Adipocyte (in vitro differentiated cells): Measurements from ENCODE around the gene DHX35.

Experiments used
- DNase-seq: peaks from one replicate; pipeline ENCODE4 v3.0.0-alpha.2; 2015; ENCODE audit warnings: low read depth
- H3K27me3 ChIP-seq: replicated peaks from 2 replicates; pipeline ENCODE4 v1.7.0; 2013; ENCODE audit warnings: mild to moderate bottlenecking, low read length, moderate library complexity; ENCODE audit not compliant: control insufficient read depth, insufficient read depth
- H3K36me3 ChIP-seq: 2 replicates; pipeline ENCODE4 v1.7.0; 2013; ENCODE audit warnings: low read length, mild to moderate bottlenecking, moderate library complexity; ENCODE audit not compliant: control insufficient read depth, insufficient read depth, severe bottlenecking
- H3K4me1 ChIP-seq: 2 replicates; pipeline ENCODE4 v1.7.0; 2013; ENCODE audit warnings: mild to moderate bottlenecking, low read length, moderate library complexity; ENCODE audit not compliant: control insufficient read depth, insufficient read depth
- H3K4me3 ChIP-seq: 2 replicates; pipeline ENCODE4 v1.7.0; 2013; ENCODE audit warnings: mild to moderate bottlenecking, low read length, moderate library complexity
- H3K9ac ChIP-seq: 2 replicates; pipeline ENCODE4 v1.7.0; 2013; ENCODE audit warnings: mild to moderate bottlenecking, low read length, moderate library complexity
- H3K9me3 ChIP-seq: 2 replicates; pipeline ENCODE4 v1.7.0; 2013; ENCODE audit warnings: mild to moderate bottlenecking, low read length, moderate library complexity; ENCODE audit not compliant: control insufficient read depth

Gene DHX35

DNA sequence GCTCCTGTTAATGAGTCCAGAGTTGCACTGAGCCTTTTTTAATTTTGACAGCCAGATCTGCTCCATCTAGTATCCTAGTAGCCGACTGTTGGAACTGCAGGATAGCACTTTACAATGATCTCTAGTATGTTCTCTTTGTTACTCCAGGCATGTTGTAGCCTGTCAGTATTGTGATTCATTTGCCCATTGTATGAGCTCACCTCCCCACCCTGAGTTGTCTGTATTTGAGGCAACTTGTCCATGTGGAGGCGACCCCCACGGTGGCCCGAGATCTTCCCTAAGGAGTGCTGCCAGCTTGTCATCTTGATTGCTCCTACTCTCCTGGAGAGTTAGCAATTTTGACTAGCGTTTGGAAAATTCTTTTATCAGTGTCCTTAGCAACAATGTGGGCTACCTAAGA, 67.2 kb downstream of the DHX35 start:
- Histone ChIP-seq H3K4me1 (peaks cover 11% of the 10 kb centered on the region), H3K36me3 (peaks cover 48% of the 10 kb centered on the region), H3K27me3 (no peaks in the 10 kb centered on the region), H3K9me3 (no peaks in the 10 kb centered on the region), H3K9ac (no peak overlapping the region), H3K4me3 (no peak overlapping the region)
- DNase-seq: no peak

- H3K4me1 ChIP-seq: peaks cover 9% of the 10 kb centered on the region
- H3K27me3 ChIP-seq: no peaks in the 10 kb centered on the region
- H3K9ac ChIP-seq: no peak overlapping the region
- DNase-seq: no peak
- no peak overlapping the region for H3K4me3 ChIP-seq
- peaks cover 44% of the 10 kb centered on the region for H3K36me3 ChIP-seq
- no peaks in the 10 kb centered on the region for H3K9me3 ChIP-seq
Measured at GRCh38 chr20:39032997-39033396, 70.9 kb downstream of the DHX35 start.

GRCh38 chr20:39036011-39036410, 73.9 kb downstream of the DHX35 start:
- DNase-seq: peak; percentile 62
- H3K4me1 ChIP-seq: no peaks in the 10 kb centered on the region
- no peak overlapping the region for H3K4me3 ChIP-seq
- H3K9me3 ChIP-seq: no peaks in the 10 kb centered on the region
- no peaks in the 10 kb centered on the region for H3K27me3 ChIP-seq
- H3K36me3 ChIP-seq: peaks cover 64% of the 10 kb centered on the region
- H3K9ac ChIP-seq: no peak overlapping the region

DNA sequence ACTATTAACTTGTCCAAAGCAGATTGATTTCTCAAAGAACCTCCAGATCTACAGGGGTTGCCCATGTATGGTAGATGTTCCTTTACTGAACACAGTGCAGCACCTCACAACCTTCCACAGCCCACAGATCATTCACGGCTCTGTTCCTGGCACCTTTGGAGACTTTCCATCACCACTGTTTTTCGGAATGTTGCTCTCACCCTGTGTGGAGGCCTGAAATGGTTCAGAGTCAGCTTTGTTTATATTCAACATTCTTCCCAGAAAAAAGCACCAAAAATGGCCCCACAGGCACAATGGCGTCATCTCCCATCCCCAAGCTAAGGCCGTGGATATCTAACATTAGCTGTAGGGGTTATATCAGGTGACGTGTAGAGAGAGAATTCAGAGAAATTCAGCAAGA, 74.7 kb downstream of the DHX35 start:
- Histone ChIP-seq H3K4me1 (no peaks in the 10 kb centered on the region), H3K9ac (no peak overlapping the region), H3K9me3 (no peaks in the 10 kb centered on the region), H3K4me3 (no peak overlapping the region), H3K36me3 (peaks cover 67% of the 10 kb centered on the region), H3K27me3 (no peaks in the 10 kb centered on the region)
- DNase-seq: no peak

DNA sequence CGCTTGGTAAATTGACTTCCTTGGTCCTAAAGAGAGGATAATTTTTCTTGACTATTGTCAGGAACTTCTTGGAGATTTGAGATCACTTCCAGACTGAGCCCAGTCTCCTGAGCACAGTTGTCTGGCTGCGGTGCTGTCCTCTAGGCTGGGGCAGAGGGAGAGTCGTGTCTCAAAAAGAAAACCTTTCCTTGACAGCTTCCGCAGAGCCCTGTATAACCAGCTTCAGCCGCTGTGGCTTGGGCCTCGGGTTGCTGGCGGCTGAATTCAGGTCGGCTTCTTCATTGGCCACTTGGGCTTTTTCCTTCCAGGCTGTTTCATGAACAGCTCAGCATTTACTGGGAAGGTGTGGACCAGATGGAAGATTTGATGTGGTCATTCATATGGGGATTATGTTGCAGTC, 75.9 kb downstream of the DHX35 start:
- no peak overlapping the region for H3K9ac ChIP-seq
- H3K4me3 ChIP-seq: no peak overlapping the region
- H3K36me3 ChIP-seq: peaks cover 72% of the 10 kb centered on the region
- no peaks in the 10 kb centered on the region for H3K27me3 ChIP-seq
- no peaks in the 10 kb centered on the region for H3K9me3 ChIP-seq
- no peaks in the 10 kb centered on the region for H3K4me1 ChIP-seq
- no peak for DNase-seq

GRCh38 chr20:39038495-39038894, 76.4 kb downstream of the DHX35 start:
- peaks cover 71% of the 10 kb centered on the region for H3K36me3 ChIP-seq
- no peak for DNase-seq

GRCh38 chr20:39039261-39039660, 77.1 kb downstream of the DHX35 start:
- peaks cover 65% of the 10 kb centered on the region for H3K36me3 ChIP-seq
- H3K9me3 ChIP-seq: no peaks in the 10 kb centered on the region
- no peaks in the 10 kb centered on the region for H3K4me1 ChIP-seq
- H3K4me3 ChIP-seq: no peak overlapping the region
- no peak overlapping the region for H3K9ac ChIP-seq
- DNase-seq: peak; percentile 57
- H3K27me3 ChIP-seq: no peaks in the 10 kb centered on the region

More at GRCh38 chr20:39038495-39038894, 76.4 kb downstream of the DHX35 start:
- H3K4me3 ChIP-seq: no peak overlapping the region
- no peaks in the 10 kb centered on the region for H3K27me3 ChIP-seq
- H3K9me3 ChIP-seq: no peaks in the 10 kb centered on the region
- no peaks in the 10 kb centered on the region for H3K4me1 ChIP-seq
- no peak overlapping the region for H3K9ac ChIP-seq

- H3K36me3 ChIP-seq: peaks cover 60% of the 10 kb centered on the region
Measured at GRCh38 chr20:39040116-39040515, 78.0 kb downstream of the DHX35 start.

GRCh38 chr20:39041067-39041466, 78.9 kb downstream of the DHX35 start:
- Histone ChIP-seq H3K9ac (no peak overlapping the region), H3K27me3 (no peaks in the 10 kb centered on the region), H3K9me3 (no peaks in the 10 kb centered on the region), H3K36me3 (peaks cover 53% of the 10 kb centered on the region), H3K4me1 (no peaks in the 10 kb centered on the region), H3K4me3 (no peak overlapping the region)
- DNase-seq: no peak

More at GRCh38 chr20:39040116-39040515, 78.0 kb downstream of the DHX35 start:
- no peak overlapping the region for H3K4me3 ChIP-seq
- H3K9ac ChIP-seq: no peak overlapping the region
- H3K4me1 ChIP-seq: no peaks in the 10 kb centered on the region
- no peaks in the 10 kb centered on the region for H3K9me3 ChIP-seq
- no peaks in the 10 kb centered on the region for H3K27me3 ChIP-seq
- no peak for DNase-seq

DNA sequence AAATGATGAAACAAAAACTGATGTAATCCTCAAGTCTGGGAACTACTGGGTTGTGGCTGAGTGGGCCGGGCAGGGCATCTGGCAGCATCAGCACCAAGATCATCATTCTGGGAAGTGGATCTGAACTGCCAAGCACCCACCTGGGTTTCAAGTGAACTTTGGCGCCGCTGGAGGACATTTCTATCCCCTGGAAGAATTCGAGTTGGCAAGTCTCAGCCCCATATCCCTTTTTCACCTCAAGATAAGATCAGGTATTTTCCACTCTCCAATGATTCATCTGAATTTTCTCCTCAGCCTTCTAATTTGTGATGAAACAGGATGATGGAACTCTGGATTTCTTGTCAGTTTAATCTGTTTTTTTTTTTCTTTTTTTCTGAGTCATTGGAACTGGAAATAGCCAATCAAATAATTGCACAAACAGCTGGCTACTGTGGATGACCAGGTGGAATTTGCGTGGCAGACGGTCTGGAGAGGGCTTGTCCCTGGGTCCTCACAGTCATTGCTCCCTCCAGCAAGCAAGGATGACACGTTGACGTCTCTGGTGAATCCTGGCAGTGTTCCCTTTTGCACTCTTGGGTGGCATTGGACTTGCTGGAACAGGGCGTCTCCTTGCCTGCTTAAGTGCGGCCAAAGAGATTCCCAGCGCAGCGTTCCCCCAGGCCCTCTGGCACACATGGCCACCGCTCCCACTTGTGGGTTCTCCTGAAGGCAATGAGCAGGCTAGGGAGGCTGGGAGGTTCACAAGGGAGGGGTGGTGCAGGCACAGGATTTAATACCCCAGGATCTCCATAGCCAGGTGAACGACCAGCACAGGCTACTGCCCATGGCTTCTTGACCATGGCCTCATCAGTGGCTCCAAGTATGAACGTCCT, 80.4 kb downstream of the DHX35 start:
- H3K9ac ChIP-seq: no peak overlapping the region
- H3K27me3 ChIP-seq: no peaks in the 10 kb centered on the region
- peaks cover 42% of the 10 kb centered on the region for H3K36me3 ChIP-seq
- peak; percentile 25 for DNase-seq
- no peaks in the 10 kb centered on the region for H3K4me1 ChIP-seq
- no peaks in the 10 kb centered on the region for H3K9me3 ChIP-seq
- H3K4me3 ChIP-seq: no peak overlapping the region

- Histone ChIP-seq H3K9ac (no peak overlapping the region), H3K9me3 (no peaks in the 10 kb centered on the region), H3K36me3 (peaks cover 26% of the 10 kb centered on the region), H3K4me1 (peaks cover 3% of the 10 kb centered on the region), H3K27me3 (no peaks in the 10 kb centered on the region), H3K4me3 (no peak overlapping the region)
- DNase-seq: no peak
Measured at GRCh38 chr20:39044501-39044900, 82.4 kb downstream of the DHX35 start.
